CD4-positive, alpha-beta T cell (primary cell): ENCODE results near the gene TMEM229B. TPM values are rescaled to one million over a fixed set of nuclear protein-coding genes. Genes with fewer than 3 reads are reported as not detected.

Experiments
- ATAC-seq: fragments of 200-7000 bp; cut with Tn5 transposase; one replicate; pipeline ENCODE4 v1.10.0; 2022; ENCODE audit warnings: mild to moderate bottlenecking; ENCODE audit not compliant: poor library complexity
- CTCF ChIA-PET: fragments of 350-600 bp; sonication (Branson Sonifier 250); formaldehyde crosslinking; loops from one replicate; lab custom pipeline; 2021; ENCODE audit warnings: antibody characterized with exemption, inconsistent platforms; lab: Charles Lee
- POLR2A ChIA-PET: fragments of 350-600 bp; sonication (Branson Sonifier 250); formaldehyde crosslinking; loops from one replicate; lab custom pipeline; 2021; ENCODE audit warnings: antibody characterized with exemption, inconsistent platforms; lab: Charles Lee
- DNase-seq, 14 experiments: peaks; one replicate each; pipeline ENCODE4 v3.0.0-alpha.2; 2013 to 2020; ENCODE audit warnings: mixed read lengths in 2 of 14
- H3K27ac ChIP-seq, 2 donors: one replicate each; pipeline versions ENCODE4 v1.5.1 to v1.7.0; 2013; ENCODE audit warnings: low read length in 2 of 2, low read depth in 1 of 2, mild to moderate bottlenecking in 1 of 2
- H3K27me3 ChIP-seq, 2 experiments: 1 replicate in 1 of 2; 2 replicates in 1 of 2; pipeline versions ENCODE4 v1.6.1 to v1.7.0; 2013; ENCODE audit warnings: low read length in 2 of 2, control low read depth in 1 of 2, mild to moderate bottlenecking in 1 of 2, moderate library complexity in 1 of 2; ENCODE audit not compliant: insufficient read depth in 2 of 2, control insufficient read depth in 1 of 2
- H3K36me3 ChIP-seq: one replicate; pipeline ENCODE4 v1.6.1; 2013; ENCODE audit warnings: low read length, control low read depth; ENCODE audit not compliant: insufficient read depth
- H3K4me1 ChIP-seq: one replicate; pipeline ENCODE4 v1.6.1; 2013; ENCODE audit warnings: low read length, control low read depth; ENCODE audit not compliant: insufficient read depth
- H3K4me3 ChIP-seq: one replicate; pipeline ENCODE4 v1.5.1; 2013; ENCODE audit warnings: mild to moderate bottlenecking, low read length, moderate library complexity
- H3K9me3 ChIP-seq, 2 experiments: 1 replicate in 1 of 2; 2 replicates in 1 of 2; pipeline versions ENCODE4 v1.6.1 to v1.7.0; 2013; ENCODE audit warnings: low read length in 2 of 2, mild to moderate bottlenecking in 2 of 2, control low read depth in 1 of 2, moderate library complexity in 1 of 2; ENCODE audit not compliant: control insufficient read depth in 1 of 2, insufficient read depth in 1 of 2
- H3K27ac Mint-ChIP-seq: one replicate; pipeline ENCODE4 v1.8.0; 2020; ENCODE audit warnings: mixed read lengths
- H3K27me3 Mint-ChIP-seq: one replicate; pipeline ENCODE4 v1.8.0; 2021; ENCODE audit warnings: mixed read lengths
- H3K36me3 Mint-ChIP-seq: one replicate; pipeline ENCODE4 v1.8.0; 2021; ENCODE audit warnings: low read depth, mixed read lengths
- H3K4me1 Mint-ChIP-seq: one replicate; pipeline ENCODE4 v1.8.0; 2021; ENCODE audit warnings: low read depth, mixed read lengths
- H3K4me3 Mint-ChIP-seq: one replicate; pipeline ENCODE4 v1.8.0; 2020; ENCODE audit warnings: mild to moderate bottlenecking, mixed read lengths
- H3K9me3 Mint-ChIP-seq: one replicate; pipeline ENCODE4 v1.8.0; 2020; ENCODE audit warnings: mixed read lengths
- CTCF ChIP-seq: fragments of 200-600 bp; IDR thresholded peaks from one replicate; pipeline ENCODE4 v1.8.0; 2022; ENCODE audit warnings: antibody characterized with exemption, mild to moderate bottlenecking
- intact Hi-C, 2 experiments: fragments of 100-400 bp; cut with DNase I in 1 of 2; cut with micrococcal nuclease in 1 of 2; formaldehyde crosslinking; loops; one replicate each; pipeline versions ENCODE4 v1.15.1 to v1.9.0; 2023 to 2025; cut with DNase I, micrococcal nuclease
- total RNA-seq, 174 experiments: library from RNA in 2 of 174; stranded (reverse) in 2 of 174; gene quantifications; one replicate each; pipeline ENCODE4 v1.2.3 and lab custom pipeline; 2021 to 2026

The TMEM229B gene
- total RNA-seq, 2 experiments from 2014 or later, result 7.1 to 9.1 TPM

- intact Hi-C loops, result no loop called here
- ATAC-seq (no peak), DNase-seq (no peak)
- Histone ChIP-seq H3K36me3 (no peaks in the 10 kb centered on the region), H3K27me3 (no peaks in the 10 kb centered on the region), H3K27ac (no peak overlapping the region), H3K9me3 (no peaks in the 10 kb centered on the region), H3K4me3 (no peak overlapping the region), H3K4me1 (no peaks in the 10 kb centered on the region)
- Mint-ChIP-seq H3K27me3 (no peaks in the 10 kb centered on the region), H3K4me1 (peaks cover 10% of the 10 kb centered on the region), H3K36me3 (no peaks in the 10 kb centered on the region), H3K4me3 (no peak overlapping the region), H3K9me3 (no peaks in the 10 kb centered on the region), H3K27ac (no peak overlapping the region)
- TF ChIP-seq CTCF, result no peak
- POLR2A ChIA-PET, result no interaction called here
- CTCF ChIA-PET, result no interaction called here
Measured at GRCh38 chr14:67501670-67502069, 13.1 kb upstream of the TMEM229B start.

GRCh38 chr14:67500981-67501380 lies 12.5 kb upstream of the TMEM229B start:
- intact Hi-C loops, result no loop called here
- H3K4me3 Mint-ChIP-seq, result no peak overlapping the region
- no peaks in the 10 kb centered on the region for H3K36me3 ChIP-seq
- H3K4me3 ChIP-seq, result no peak overlapping the region
- no peaks in the 10 kb centered on the region for H3K27me3 ChIP-seq
- no peaks in the 10 kb centered on the region for H3K9me3 ChIP-seq
- H3K4me1 Mint-ChIP-seq, result peaks cover 10% of the 10 kb centered on the region
- CTCF ChIA-PET, result no interaction called here
- no peaks in the 10 kb centered on the region for H3K4me1 ChIP-seq
- no peaks in the 10 kb centered on the region for H3K27me3 Mint-ChIP-seq
- ATAC-seq (no peak), DNase-seq (no peak)
- POLR2A ChIA-PET, result no interaction called here
- no peaks in the 10 kb centered on the region for H3K36me3 Mint-ChIP-seq
- no peak overlapping the region for H3K27ac ChIP-seq
- no peak for TF ChIP-seq CTCF
- H3K27ac Mint-ChIP-seq, result no peak overlapping the region
- H3K9me3 Mint-ChIP-seq, result no peaks in the 10 kb centered on the region

GRCh38 chr14:67497716-67498115 lies 9.2 kb upstream of the TMEM229B start:
- intact Hi-C loops, result no loop called here
- peak; percentile 48 for ATAC-seq
- H3K27ac ChIP-seq, result no peak overlapping the region
- no peaks in the 10 kb centered on the region for H3K4me1 ChIP-seq
- POLR2A ChIA-PET, result no interaction called here
- H3K36me3 Mint-ChIP-seq, result peaks cover 6% of the 10 kb centered on the region
- H3K9me3 Mint-ChIP-seq, result no peaks in the 10 kb centered on the region
- CTCF ChIA-PET, result no interaction called here
- H3K27me3 Mint-ChIP-seq, result no peaks in the 10 kb centered on the region
- no peak overlapping the region for H3K27ac Mint-ChIP-seq
- peaks cover 10% of the 10 kb centered on the region for H3K4me1 Mint-ChIP-seq
- TF ChIP-seq CTCF, result no peak
- peaks cover 6 to 15% of the 10 kb centered on the region in 2 experiments for H3K9me3 ChIP-seq
- no peak overlapping the region for H3K4me3 ChIP-seq
- no peaks in the 10 kb centered on the region for H3K36me3 ChIP-seq
- H3K4me3 Mint-ChIP-seq, result no peak overlapping the region
- DNase-seq, result no peak
- H3K27me3 ChIP-seq, result no peaks in the 10 kb centered on the region
